Subcutaneous abdominal adipose tissue (tissue), 5 donors: ENCODE data around the gene CHEK1.

ENCODE experiments used
- H3K27ac ChIP-seq: one replicate; pipeline ENCODE4 v1.7.0; 2013; ENCODE audit warnings: low read depth, mild to moderate bottlenecking, inconsistent platforms, low read length, moderate library complexity
- H3K27me3 ChIP-seq, 5 donors: one replicate each; pipeline ENCODE4 v1.7.0; 2013; ENCODE audit warnings: low read length in 5 of 5, inconsistent platforms in 1 of 5; ENCODE audit not compliant: control insufficient read depth in 5 of 5, insufficient read depth in 4 of 5
- H3K36me3 ChIP-seq, 5 donors: one replicate each; pipeline ENCODE4 v1.7.0; 2013; ENCODE audit warnings: low read length in 5 of 5; ENCODE audit not compliant: control insufficient read depth in 5 of 5, insufficient read depth in 5 of 5
- H3K4me1 ChIP-seq, 5 donors: one replicate each; pipeline ENCODE4 v1.7.0; 2013; ENCODE audit warnings: low read length in 5 of 5, mild to moderate bottlenecking in 3 of 5, moderate library complexity in 1 of 5; ENCODE audit not compliant: control insufficient read depth in 5 of 5, insufficient read depth in 5 of 5
- H3K4me3 ChIP-seq, 5 donors: one replicate each; pipeline ENCODE4 v1.7.0; 2013; ENCODE audit warnings: low read length in 5 of 5, low read depth in 1 of 5
- H3K9ac ChIP-seq, 5 donors: one replicate each; pipeline ENCODE4 v1.7.0; 2013; ENCODE audit warnings: low read length in 5 of 5, mild to moderate bottlenecking in 4 of 5, moderate library complexity in 3 of 5
- H3K9me3 ChIP-seq, 5 donors: one replicate each; pipeline ENCODE4 v1.7.0; 2013; ENCODE audit warnings: low read length in 5 of 5; ENCODE audit not compliant: control insufficient read depth in 5 of 5
- donor health status: healthy.
- donor health status: healthy.
- donor health status: healthy.
- donor health status: healthy.
- donor health status: healthy.

Gene CHEK1

DNA sequence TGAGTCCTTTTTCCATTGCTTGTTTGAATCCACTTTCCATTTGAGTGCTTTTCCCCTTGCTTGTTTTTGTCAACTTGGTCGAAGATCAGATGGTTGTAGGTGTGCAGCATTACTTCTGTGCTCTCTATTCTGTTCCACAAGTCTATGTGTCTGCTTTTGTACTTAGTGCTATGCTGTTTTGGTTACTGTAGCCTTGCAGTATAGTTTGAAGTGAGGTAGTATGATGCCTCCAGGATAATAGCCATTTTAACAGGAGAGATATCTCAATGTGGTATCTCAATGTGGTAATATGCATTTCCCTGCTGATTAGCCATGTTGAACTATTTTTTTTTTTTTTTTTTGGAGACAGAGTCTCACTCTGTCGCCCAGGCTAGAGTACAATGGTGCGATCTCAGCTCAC is 38.9 kb downstream of the CHEK1 start:
- H3K27me3 ChIP-seq = no peaks in the 10 kb centered on the region
- H3K9ac ChIP-seq = no peak overlapping the region
- H3K9me3 ChIP-seq = peaks cover 0 to 3% (median 0%) of the 10 kb centered on the region in 5 donors
- H3K4me1 ChIP-seq = no peaks in the 10 kb centered on the region
- H3K36me3 ChIP-seq = no peaks in the 10 kb centered on the region
- no peak overlapping the region for H3K27ac ChIP-seq
- H3K4me3 ChIP-seq = no peak overlapping the region

DNA sequence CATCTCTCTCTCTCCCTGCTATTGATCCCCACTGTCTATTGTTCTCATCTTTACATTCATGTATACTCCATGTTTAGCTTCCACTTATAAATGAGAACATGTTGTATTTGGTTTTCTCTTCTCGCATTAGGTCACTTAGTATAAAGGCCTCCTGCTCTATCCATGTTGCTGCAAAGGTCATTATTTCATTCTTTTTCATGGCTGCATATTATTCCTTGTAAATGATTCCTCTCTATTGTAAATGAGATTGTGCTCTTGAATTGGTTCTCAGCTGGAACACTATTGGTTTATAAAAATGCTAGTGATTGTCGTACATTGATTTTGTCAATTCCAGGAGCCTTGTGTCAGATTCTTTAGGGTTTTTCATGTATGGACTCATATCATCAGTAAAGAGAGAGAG is 42.2 kb downstream of the CHEK1 start:
- no peaks in the 10 kb centered on the region for H3K4me1 ChIP-seq
- H3K27ac ChIP-seq = no peak overlapping the region
- peaks cover 0 to 3% (median 0%) of the 10 kb centered on the region in 5 donors for H3K9me3 ChIP-seq
- H3K36me3 ChIP-seq = peaks cover 0 to 5% (median 0%) of the 10 kb centered on the region in 5 donors
- H3K4me3 ChIP-seq = no peak overlapping the region
- H3K27me3 ChIP-seq = no peaks in the 10 kb centered on the region
- H3K9ac ChIP-seq = no peak overlapping the region

DNA sequence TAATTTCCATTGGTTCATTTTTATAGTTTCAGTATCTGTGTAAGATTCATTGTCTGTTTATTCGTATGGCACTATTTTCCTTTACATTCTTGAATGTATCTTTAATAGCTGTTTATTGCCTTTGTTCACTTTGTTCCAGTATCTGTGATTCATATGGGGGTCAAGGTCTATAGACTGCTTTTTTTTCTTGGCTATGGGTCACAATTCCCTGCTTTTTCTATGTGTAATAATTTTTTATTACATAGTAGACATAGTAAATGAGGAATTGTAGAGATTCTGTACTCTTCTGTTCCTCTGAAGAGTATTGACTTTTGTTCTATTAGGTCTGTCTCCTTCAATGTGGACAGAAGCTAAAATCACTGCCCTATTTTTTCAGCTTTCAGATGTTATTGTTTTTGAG is 45.2 kb downstream of the CHEK1 start:
- no peak overlapping the region for H3K4me3 ChIP-seq
- H3K4me1 ChIP-seq = peaks cover 0 to 7% (median 0%) of the 10 kb centered on the region in 5 donors
- no peaks in the 10 kb centered on the region for H3K27me3 ChIP-seq
- H3K9ac ChIP-seq = no peak overlapping the region
- peaks cover 0 to 3% (median 0%) of the 10 kb centered on the region in 5 donors for H3K9me3 ChIP-seq
- H3K36me3 ChIP-seq = peaks cover 0 to 5% (median 0%) of the 10 kb centered on the region in 5 donors
- no peak overlapping the region for H3K27ac ChIP-seq

DNA sequence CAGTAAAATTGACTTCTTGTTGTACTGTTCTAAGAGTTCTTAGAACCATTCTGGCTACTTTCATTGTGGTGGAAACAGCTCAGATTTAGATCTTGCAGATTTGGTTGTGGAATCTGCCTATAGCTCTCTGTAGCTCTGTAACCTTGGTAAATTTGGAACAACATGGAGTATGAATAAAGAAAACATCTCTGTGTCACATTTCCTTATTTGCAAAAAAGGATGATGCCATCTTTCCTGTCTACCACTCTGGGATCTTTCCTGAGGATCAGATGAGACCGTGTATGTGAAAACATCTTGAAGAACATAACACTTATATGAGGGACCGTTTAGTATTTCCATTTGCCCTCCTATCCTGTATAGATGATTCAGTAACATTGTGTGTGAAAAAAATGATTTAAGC is 46.6 kb downstream of the CHEK1 start:
- no peak overlapping the region for H3K9ac ChIP-seq
- peaks cover 0 to 7% (median 0%) of the 10 kb centered on the region in 5 donors for H3K4me1 ChIP-seq
- no peak overlapping the region for H3K27ac ChIP-seq
- peaks cover 0 to 5% (median 0%) of the 10 kb centered on the region in 5 donors for H3K36me3 ChIP-seq
- H3K4me3 ChIP-seq = no peak overlapping the region
- no peaks in the 10 kb centered on the region for H3K27me3 ChIP-seq
- peaks cover 0 to 3% (median 0%) of the 10 kb centered on the region in 5 donors for H3K9me3 ChIP-seq

DNA sequence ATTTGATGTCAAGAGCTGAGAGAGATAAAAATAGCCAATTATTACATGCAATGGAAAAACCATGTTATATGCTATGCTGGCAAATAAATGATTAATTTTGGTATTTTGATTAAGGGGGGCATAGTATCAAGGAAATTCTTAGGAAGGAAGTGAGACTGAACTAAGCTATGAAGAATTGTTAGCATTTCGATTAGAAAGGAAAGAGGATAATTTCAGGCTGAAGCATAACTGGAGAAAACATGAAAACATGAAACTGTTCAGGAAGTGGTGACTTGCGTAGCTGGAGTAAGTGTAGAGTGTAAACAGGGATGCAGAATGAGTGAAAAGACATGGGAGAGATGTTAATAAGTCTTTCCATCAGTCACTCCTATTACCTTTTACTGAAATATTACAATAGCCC is 49.2 kb downstream of the CHEK1 start:
- Histone ChIP-seq H3K27ac (no peak overlapping the region), H3K4me1 (peaks cover 0 to 7% (median 0%) of the 10 kb centered on the region in 5 donors), H3K9me3 (no peaks in the 10 kb centered on the region), H3K4me3 (no peak overlapping the region), H3K27me3 (no peaks in the 10 kb centered on the region), H3K36me3 (peaks cover 0 to 5% (median 0%) of the 10 kb centered on the region in 5 donors), H3K9ac (no peak overlapping the region)

DNA sequence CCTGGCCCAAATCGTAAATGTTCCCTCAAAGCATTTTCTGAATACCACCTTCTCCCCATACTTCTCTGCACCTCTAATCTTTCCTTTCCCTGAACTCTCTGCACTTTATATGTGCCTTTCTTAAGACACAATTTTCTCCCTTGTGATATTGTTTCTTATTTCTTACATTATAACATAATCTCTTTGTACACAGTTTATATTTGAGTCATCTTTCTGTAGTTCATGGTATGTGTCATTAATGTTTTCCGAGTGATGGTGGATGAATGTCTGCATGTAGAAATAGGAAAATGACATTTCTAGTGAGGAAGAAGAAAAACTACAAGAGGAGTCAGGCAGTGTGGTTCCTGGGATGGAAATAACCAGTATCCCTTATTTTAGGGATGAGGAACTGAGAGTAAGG is 50.2 kb downstream of the CHEK1 start:
- Histone ChIP-seq H3K9me3 (no peaks in the 10 kb centered on the region), H3K27ac (no peak overlapping the region), H3K4me1 (peaks cover 0 to 7% (median 0%) of the 10 kb centered on the region in 5 donors), H3K27me3 (no peaks in the 10 kb centered on the region), H3K9ac (no peak overlapping the region), H3K36me3 (peaks cover 0 to 5% (median 0%) of the 10 kb centered on the region in 5 donors), H3K4me3 (no peak overlapping the region)

DNA sequence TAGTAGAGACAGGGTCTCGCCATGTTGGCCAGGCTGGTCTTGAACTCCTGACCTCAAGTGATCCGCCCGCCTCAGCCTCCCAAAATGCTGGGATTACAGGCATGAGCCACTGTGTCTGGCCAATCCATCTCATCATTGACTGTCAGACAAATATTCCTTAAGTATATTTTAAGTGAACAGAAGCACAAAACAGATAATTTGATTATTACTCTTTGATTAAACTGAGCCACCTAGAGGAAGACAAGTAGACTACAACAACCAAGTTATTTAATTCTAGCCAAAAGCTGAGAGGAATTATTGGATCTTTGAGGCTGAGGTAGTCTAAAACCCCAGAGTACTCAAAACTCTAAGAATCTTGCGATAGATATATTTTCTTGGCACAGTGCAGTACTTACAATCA is 54.4 kb downstream of the CHEK1 start:
- Histone ChIP-seq H3K27ac (no peak overlapping the region), H3K4me3 (no peak overlapping the region), H3K4me1 (peaks cover 0 to 2% (median 0%) of the 10 kb centered on the region in 5 donors), H3K9me3 (no peaks in the 10 kb centered on the region), H3K9ac (no peak overlapping the region), H3K36me3 (no peaks in the 10 kb centered on the region), H3K27me3 (no peaks in the 10 kb centered on the region)

DNA sequence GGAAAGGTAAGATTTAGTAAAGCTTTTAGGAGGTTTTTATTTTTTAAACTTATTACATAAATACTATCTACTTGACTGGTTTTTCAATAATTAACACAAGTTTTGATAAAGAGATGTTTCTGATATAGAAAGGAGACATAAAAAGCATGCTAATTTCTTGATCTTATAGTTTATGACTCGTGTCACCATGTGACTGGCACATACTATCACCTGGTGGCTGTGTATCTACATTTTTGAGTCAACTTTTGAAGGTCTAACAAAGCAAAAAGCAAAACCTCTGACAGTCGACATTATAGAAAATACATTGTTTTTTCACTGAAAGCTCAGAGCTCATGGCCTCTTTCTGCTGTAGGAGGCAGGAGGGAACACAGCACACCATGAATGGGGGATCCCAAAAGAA is 54.9 kb downstream of the CHEK1 start:
- H3K36me3 ChIP-seq = no peaks in the 10 kb centered on the region
- no peak overlapping the region for H3K9ac ChIP-seq
- H3K27me3 ChIP-seq = no peaks in the 10 kb centered on the region
- H3K9me3 ChIP-seq = no peaks in the 10 kb centered on the region
- H3K4me3 ChIP-seq = no peak overlapping the region
- H3K4me1 ChIP-seq = no peaks in the 10 kb centered on the region
- no peak overlapping the region for H3K27ac ChIP-seq

DNA sequence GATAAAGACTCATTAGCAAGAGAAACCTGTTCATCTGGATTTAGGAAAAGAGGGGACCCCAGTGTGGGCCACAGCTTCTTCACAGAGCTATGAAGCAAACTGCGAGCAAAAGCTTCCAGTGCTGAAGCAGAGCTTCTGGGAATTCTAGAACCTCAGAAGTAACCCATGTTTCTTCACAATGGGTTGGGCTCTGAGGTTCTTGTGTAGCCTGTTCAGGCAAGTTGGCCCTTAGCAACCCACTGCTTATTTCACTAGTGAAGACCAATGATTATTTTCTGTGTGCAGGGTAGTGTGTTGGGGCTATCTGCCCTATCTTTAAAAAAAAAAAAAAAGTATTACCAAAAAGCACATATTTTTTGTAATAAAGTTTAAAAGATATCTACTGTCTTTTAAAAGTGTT is 55.8 kb downstream of the CHEK1 start, which contains the start of gene ACRV1:
Gene ACRV1, minus strand, starts transcription at position 101 of the 400 bp plus-strand sequence. Its CDS starts 67 bp downstream, at position 34.
- Histone ChIP-seq H3K9me3 (no peaks in the 10 kb centered on the region), H3K27me3 (no peaks in the 10 kb centered on the region), H3K4me1 (no peaks in the 10 kb centered on the region)

DNA sequence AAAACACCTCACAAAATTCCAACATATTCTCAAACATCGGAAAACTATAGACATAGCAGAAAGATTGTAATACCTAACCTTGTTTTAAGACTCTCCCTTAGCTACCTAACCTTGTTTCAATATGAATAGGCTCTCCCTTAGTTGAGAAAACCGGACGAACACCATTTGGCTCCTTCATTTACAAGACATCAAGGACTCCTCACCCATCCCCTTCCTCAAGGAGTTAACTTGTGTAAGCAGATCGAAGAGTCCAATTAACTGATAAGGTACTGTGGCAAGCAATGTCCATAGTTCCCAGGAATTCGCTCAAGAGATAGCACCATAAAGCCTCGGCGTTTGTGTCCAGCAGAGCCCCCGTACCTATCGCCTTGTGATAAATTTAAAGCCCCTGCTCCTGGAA is 60.3 kb downstream of the CHEK1 start:
- H3K27me3 ChIP-seq = no peaks in the 10 kb centered on the region
- H3K9me3 ChIP-seq = no peaks in the 10 kb centered on the region
- no peak overlapping the region for H3K4me3 ChIP-seq
- no peaks in the 10 kb centered on the region for H3K4me1 ChIP-seq
- no peaks in the 10 kb centered on the region for H3K36me3 ChIP-seq
- no peak overlapping the region for H3K27ac ChIP-seq
- H3K9ac ChIP-seq = no peak overlapping the region

More for the DNA sequence above, 55.8 kb downstream of the CHEK1 start, which contains the start of gene ACRV1:
- H3K4me3 ChIP-seq = no peak within 1 kb of the TSS
- no peaks in the 10 kb centered on the region for H3K36me3 ChIP-seq
- H3K27ac ChIP-seq = no peak within 1 kb of the TSS
- no peak within 1 kb of the TSS for H3K9ac ChIP-seq

DNA sequence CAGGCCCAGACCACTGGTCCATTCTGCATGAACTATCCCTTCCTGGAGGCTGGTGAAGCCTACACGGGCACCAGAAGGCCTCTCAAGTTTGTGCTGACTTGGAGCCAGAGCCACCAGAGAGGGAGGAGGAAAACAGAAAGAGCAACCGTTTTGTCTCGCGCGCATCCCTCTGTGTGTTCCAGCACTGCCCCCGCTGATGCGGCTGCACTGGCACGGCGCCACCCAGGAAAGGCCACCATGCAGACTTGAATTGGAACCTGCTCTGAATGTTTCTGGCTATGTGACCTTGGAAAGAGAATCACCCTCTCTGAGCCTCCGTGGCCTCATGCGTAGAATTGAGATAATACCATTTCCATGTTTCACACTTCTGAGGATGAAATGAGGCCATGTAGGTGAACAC is 63.1 kb downstream of the CHEK1 start:
- H3K36me3 ChIP-seq = no peaks in the 10 kb centered on the region
- H3K9ac ChIP-seq = no peak overlapping the region
- H3K4me1 ChIP-seq = no peaks in the 10 kb centered on the region
- H3K4me3 ChIP-seq = no peak overlapping the region
- H3K27me3 ChIP-seq = no peaks in the 10 kb centered on the region
- H3K9me3 ChIP-seq = no peaks in the 10 kb centered on the region
- no peak overlapping the region for H3K27ac ChIP-seq
